SK-N-SH treated with all-trans-retinoic acid at 6 μM for 48 hours (cell line): Measurements from ENCODE around the gene FOXF1.

Source experiments
- CREB5 ChIP-seq: fragments of 250-450 bp; sonication (Bioruptor Pico); IDR thresholded peaks from 2 replicates; pipeline ENCODE4 v1.5.1; 2020; ENCODE audit warnings: low read depth, mild to moderate bottlenecking, moderate library complexity
- PATZ1 ChIP-seq: fragments of 250-450 bp; sonication (Bioruptor Pico); IDR thresholded peaks from 2 replicates; pipeline ENCODE4 v1.8.0; 2020; ENCODE audit warnings: mild to moderate bottlenecking, moderate library complexity, borderline replicate concordance
- POU6F1 ChIP-seq: fragments of 250-450 bp; sonication (Bioruptor Pico); IDR thresholded peaks from 2 replicates; pipeline ENCODE4 v1.8.0; 2021; ENCODE audit warnings: low read depth, mild to moderate bottlenecking, moderate library complexity, borderline replicate concordance
- PPARA ChIP-seq: fragments of 250-450 bp; sonication (Bioruptor Pico); IDR thresholded peaks from 2 replicates; pipeline ENCODE4 v1.5.0; 2020; ENCODE audit warnings: mild to moderate bottlenecking, borderline replicate concordance
- TCF4 ChIP-seq: fragments of 250-450 bp; sonication (Bioruptor Pico); IDR thresholded peaks from 2 replicates; pipeline ENCODE4 v1.8.0; 2021; ENCODE audit warnings: mild to moderate bottlenecking, moderate library complexity, borderline replicate concordance
- ZFP3 ChIP-seq: fragments of 250-450 bp; sonication (Bioruptor Pico); IDR thresholded peaks from 2 replicates; pipeline ENCODE4 v1.5.0; 2020; ENCODE audit warnings: mild to moderate bottlenecking, moderate library complexity

GRCh38 chr16:86519649-86520316 is 9.5 kb downstream of the FOXF1 start:
- TF ChIP-seq CREB5 (CRISPR knock-in tag) (no peak), POU6F1 (CRISPR knock-in tag) (no peak), PATZ1 (CRISPR knock-in tag) (no peak), TCF4 (CRISPR knock-in tag) (no peak), PPARA (CRISPR knock-in tag) (no peak), ZFP3 (CRISPR knock-in tag) (no peak)
